Nucleus accumbens (tissue), 56 donors: ENCODE data around the gene PUS3.
A peak's percentile ranks its signal among the peaks of the same experiment; 100 is the strongest.

Experiments used
- DNase-seq, 56 donors: peaks; one replicate each; lab custom pipeline; 2025; lab: John Stamatoyannopoulos, UW

The PUS3 gene

DNA sequence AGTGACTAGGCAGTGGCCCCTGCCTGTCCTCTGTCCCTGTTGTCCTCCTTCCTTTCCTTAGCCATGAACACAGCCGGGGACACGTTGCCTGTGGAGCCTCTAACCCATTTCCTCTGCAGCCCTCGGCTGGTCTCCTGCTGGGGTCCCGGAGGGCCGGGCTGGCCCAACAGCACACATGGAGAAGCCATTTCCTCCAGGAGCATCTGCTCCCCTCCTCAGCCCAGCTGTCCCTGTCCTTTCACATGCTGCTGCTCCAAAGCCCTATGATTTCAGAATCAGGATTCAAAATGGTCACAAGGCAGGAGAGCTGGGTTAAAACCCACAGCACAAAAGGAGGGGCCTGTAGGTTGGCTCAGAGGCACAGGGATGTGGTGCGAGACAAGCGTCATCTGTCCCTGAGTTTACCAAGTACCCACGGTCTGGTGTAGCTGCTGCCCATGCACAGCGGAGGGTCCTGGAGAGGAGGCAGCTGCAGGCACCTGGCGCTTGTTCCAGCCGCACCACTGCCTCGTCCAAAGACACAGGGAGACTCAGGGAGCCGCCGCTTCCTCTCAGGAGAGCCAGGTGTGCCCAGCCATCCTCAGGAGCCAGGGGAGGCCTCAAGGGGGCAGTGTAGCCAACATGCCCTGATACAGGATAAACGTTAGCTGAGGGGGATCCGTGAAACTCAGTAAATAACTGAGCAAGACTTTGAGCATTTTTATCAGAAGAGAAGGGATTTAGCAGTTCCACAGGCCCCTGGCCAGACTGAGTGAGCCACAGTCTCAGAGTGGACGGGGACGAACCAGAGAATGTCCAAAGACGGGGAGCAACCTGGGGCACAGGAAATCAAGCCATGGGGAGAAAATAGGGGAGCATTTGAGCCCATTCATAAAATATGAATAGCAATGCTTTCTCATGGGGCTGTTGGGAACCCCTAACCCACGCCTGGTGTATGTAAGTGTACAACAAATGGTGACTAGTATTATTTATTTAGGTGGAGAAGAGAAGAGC lies 38.9 kb upstream of the PUS3 start:
- DNase-seq = peak in 21 of 56 donors; percentile 5 to 66 (median 17)

DNA sequence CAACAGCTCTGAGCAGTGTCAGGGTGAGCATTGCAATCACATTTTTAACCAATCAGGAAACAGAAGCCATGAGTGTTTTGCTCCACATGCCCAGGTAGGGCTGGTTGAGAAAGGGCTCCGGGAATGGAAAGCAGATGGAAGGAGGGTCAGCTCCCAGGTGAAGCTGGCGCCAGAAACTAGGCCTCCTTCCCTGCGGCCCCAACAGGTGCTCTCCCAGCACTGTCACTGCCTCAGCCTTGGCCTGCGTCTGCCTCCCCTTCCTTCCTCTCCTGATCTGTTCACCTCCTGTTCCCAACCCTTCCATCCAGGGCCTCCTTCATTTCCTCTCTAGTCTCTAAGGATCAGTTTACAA lies 38.2 kb upstream of the PUS3 start:
- DNase-seq = no peak

DNA sequence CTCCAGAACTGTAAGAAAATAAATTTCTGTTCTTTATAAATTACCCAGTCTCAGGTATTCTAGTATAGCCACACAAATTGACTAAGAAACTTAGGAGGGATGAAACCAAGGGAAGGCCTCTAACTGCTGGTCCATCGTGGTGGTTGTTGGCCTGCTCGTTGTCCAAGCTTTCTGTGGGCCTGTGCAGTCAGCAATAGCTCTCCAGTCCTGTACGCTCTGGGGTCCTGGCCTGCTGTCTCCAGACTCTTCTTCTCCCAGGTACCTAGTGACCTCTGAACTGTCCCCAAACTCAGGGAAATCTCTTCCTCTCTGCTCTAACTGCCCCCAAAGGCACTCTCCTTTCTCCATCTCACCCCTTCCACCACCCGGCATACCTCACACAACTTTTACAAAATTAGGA lies 37.1 kb upstream of the PUS3 start:
- DNase-seq = no peak

DNA sequence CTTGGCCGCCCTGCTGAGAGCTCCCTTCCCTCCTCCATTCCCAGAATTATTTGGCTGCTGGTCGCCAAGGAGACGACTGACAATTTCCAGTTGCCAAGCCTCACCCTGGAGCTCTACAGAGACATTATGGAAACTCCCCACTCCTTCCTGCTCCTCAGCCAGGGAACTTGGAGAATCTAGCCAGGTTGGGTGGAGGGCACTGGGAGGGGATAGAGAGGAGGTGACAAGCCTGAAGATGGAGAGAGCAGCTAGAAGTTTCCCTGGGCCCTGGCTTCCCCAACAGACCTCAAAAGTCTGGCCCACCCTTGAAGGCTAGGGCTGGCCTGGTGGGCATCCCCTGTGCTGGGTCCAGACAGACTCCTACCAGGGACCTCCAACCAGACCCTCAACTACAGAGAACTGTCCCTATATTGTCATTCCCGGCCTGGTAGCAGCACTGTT lies 36.1 kb upstream of the PUS3 start:
- peak in 27 of 56 donors; percentile 7 to 62 (median 29) for DNase-seq

DNA sequence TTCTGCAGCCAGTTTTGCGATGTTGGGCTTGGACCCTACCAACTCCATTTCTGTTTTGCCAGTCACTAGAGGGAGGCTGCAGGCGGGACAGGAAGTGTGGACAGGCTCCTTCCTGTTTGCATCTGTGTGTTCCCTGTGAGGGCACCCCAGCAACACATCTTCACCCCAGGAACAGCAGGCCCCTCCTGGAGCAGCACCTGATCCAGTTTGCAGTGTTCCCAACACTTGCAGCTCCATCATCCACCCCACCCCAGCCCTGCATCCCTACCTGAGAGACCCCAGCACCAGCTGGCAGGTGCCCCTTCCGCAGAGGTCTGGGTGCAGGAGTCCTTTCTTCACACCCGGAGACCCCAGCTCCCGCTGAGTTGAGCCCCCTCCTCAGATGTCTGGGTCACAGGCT lies 35.4 kb upstream of the PUS3 start:
- no peak for DNase-seq

DNA sequence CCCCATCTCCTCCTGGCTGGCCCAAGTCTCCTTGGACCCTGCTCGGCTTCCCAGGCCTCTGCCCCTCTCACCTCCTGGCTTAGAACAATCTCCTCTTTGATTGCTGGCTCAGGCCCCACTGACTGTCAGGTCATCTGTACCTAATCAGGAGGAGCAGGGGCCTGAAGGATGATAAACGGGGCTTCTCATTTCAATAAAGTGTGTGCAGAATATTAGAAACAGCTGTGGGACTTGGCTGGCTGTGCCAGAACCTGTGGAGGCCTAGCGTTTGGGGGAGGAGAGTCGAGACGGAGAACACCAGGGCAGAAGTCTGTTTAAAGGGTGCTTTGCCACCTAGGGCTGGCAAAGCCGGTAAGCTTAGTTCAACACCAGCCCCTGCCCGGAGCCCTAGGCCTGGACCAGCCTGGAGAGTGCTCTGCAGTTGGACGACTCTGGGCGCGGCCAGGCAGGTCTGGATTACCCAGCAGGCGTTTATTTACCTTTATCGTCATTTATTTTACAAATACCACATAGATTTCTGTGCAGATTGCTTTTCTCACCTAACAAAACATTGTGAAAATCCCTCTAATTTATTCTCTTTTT lies 32.7 kb upstream of the PUS3 start:
- DNase-seq = no peak

DNA sequence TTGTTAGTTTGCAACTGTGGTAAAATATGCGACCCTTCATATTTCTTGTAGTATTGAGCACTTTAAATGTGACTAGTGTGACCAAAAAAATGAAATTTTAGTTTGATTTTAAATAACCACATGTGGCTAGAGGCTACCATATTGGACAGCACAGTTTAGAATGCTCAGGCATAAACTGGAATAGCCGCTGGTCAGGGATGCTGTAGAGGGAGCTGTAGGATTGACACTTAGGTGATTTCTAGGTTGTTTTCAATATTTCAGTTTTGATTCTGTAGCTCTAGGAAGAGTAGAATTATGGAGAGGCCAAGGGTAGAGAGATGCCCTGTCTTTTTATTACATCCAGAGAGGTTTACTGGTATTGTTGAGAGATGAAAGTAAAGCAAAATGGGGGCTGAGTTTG lies 32.0 kb upstream of the PUS3 start:
- DNase-seq = no peak

DNA sequence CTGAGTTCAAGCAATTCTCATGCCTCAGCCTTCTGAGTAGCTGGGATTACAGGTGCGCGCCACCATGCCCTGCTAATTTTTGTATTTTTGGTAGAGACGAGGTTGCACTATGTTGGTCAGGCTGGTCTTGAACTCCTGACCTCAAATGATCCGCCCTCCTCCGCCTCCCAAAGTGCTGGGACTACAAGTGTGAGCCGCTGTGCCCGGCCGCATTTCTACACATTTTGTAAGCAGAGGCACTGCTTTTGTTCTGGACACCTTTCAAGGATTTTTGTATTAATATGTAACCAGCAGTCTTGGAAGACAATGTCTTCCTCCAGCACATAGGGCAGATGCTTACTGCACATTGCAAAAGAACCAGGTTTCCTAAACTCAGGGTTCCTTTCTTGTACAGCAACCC lies 31.5 kb upstream of the PUS3 start:
- no peak for DNase-seq

DNA sequence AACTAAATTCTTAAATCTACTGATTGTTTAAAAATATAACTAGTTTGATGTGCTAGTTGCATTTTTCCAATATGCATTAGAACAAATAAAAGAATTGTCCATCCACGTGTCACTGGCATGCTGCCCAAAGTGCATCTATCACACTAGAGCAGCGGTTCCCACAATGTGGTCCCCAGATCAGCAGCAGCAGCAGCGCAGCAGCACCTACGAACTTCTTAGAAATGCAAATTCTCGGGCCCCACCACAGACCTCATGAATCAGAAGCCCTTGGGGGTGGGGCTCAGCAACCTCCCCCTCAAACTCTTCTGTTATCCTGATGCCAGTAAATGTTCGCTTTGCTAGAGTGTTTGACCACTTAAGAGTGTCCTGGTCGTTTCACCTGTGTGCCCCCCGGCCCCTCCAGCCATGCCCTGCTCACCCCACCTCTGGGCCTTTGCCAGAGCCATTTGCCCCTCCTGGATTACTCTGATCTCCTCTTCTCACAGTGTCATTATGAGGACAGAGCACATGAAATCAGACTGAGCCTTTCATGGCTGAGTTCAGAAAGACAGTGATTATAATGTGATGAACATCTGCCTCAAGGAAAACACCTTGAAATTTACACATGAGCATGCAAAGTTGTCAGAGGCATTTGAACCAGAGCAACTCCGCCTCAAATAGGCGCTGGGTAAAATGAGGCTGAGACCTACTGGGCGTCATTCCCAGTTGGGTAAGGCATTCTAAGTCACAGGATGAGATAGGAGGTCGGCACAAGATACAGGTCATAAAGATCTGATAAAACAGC lies 30.2 kb upstream of the PUS3 start:
- DNase-seq = peak in 4 of 56 donors; percentile 16 to 25 (median 20)

DNA sequence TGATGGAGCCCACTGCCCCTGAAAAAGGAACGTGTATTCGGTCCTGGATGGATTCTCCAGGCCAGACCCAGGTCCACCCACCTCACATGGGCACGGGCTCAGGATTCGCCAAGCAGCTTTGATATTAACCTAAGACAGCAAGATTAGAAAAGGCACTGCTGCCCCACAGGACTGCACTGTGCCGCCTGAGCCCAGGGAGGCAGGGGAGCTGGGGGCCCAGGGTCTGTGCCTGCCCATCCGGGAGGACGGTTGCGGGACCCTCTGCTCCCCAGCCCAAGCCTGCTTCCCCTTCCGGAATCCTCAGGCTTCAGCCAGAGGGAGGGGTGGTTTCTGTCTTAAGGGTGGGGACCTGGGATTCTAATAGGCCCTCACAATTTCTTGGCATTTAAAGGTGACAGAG lies 29.3 kb upstream of the PUS3 start:
- no peak for DNase-seq

DNA sequence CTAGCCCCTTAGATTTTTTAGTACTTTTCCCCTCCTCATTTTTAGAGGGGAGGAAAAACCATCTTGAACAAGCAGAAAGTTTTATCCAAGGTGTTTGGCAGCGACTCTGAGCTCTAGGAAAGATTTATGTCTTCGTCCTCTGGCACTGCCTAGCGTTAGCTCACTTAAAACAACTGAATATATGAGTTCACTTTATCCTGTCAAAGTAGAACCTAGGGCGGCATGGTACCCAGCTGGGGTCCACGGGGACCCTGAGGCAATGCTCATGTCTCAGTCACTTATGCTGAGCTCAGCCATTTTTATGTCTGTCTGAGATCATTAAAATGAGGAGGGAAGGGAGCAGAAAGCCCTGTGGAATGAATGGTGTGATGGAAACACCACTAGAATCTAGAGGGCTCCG lies 28.7 kb upstream of the PUS3 start:
- no peak for DNase-seq

DNA sequence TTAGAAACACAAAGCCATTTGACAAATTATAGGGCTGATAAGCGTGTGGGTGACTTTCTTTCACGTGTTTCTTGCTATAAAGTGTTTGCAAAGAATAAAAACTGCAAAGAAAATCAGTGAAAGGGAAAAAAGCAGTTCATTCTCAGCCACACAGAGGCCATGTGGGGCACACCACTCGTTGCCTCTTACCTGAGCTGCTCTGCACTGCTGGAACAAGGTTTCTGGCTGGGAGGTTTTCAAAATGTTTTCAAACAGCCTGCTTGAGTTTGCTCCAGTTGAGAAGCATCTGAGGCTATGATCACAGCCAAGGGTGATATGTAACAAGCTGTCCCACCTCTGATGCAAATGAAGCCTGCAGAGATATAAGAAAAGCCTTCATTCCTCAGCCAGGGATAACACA lies 28.1 kb upstream of the PUS3 start:
- no peak for DNase-seq

DNA sequence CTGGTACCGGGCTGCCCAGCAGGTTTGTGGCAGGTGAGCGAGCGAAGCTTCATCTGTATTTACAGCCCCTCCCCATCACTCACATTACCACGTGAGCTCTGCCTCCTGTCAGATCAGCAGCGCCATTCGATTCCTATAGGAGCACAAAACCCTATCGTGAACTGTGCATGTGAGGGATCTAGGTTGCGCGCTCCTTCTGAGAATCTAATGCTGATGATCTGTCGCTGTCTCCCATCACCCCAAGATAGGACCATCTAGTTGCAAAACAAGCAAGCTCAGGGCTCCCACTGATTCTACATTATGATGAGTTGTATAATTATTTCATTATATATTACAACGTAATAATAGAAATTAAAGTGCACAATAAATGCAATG lies 27.1 kb upstream of the PUS3 start:
- no peak for DNase-seq

DNA sequence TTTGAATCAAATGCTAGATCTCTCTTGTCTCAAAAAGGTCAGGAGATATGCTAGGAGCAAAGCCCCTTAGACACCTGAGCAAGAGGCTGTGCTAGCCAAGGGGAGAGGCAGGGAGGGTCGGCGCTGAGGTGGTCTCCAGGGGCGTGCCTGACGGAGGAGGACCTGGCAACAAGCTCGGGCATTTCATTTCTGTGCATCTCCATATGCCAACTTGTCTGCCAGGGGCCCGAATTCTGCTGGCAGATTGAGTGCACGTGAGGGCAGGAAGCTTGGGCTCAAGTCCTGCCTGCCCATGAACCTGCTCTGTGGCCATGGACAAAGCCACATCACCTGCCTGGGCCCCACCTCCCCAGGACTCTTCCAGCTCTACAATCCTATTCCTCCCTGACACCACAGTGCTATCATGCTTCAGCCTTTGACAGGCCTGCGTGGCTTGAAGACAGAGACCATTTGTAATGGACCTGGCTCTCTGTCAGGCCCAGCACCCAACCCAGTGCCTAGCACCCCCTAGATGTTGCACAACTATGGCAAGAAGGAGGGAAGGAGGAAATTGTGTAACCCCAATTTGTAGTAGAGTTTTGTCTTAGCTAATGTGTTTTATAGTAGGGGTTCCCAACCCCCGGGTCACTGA lies 26.6 kb upstream of the PUS3 start:
- DNase-seq = peak in 4 of 56 donors; percentile 8 to 41 (median 26)

DNA sequence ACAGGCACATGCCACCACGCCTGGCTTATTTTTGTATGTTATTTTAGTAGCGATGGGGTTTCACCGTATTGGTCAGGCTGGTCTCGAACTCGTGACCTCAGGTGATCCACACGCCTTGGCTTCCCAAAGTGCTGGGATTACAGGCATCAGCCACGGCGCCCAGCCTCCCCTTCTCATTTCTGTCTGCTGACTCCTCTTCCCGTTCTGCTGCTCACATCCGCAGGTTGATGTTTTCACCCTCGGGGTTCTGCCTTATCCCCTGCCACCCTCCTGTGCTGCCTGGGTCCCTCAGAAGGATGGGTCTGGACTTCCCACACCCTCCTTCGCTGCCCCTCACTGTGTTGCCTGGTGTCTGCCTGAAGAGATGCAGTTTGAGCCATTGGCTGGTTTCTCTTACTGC lies 23.7 kb upstream of the PUS3 start:
- no peak for DNase-seq

DNA sequence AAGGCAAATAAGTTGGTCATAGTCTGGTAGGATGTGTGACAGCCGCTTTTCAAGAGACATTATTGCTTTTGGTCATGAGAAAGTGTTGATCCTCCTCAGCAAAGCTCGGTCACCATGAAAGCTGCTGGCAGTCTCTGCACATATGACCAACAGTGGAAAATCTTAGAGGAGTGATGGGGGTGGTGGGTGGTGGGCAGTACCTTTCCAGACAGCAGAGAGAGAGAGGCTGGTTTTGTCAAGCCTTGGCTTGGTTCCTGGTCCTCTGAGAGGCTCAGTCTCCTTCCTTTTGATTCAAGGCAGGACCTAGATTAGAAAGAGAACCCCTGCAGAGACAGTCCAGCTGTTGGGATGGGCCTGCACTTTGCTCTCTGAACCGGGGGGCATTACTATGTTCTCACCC lies 22.8 kb upstream of the PUS3 start:
- DNase-seq = no peak

DNA sequence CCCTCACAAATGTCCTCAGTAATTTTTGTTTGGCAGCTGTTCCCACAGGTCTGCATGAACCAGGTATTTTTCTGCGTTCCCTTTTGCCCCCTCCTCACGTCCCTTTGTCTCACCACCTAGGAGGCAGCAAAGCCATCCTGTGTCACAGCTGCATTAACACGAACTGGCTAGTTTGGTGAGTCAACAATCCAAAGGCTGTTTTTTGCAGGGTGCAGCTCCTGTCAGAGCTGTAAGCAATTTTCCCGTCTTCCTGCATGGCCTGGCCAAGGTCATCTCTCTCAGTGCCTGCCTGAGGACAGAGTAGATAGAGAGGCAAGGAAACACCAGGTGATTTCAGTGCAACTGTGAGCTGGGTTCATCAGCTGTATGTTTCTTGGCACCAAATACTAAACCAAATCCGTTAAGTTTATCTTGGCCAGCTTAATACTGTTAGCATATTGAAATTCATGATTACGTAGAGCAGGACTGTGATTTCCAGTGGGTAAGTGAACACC lies 22.3 kb upstream of the PUS3 start:
- no peak for DNase-seq

DNA sequence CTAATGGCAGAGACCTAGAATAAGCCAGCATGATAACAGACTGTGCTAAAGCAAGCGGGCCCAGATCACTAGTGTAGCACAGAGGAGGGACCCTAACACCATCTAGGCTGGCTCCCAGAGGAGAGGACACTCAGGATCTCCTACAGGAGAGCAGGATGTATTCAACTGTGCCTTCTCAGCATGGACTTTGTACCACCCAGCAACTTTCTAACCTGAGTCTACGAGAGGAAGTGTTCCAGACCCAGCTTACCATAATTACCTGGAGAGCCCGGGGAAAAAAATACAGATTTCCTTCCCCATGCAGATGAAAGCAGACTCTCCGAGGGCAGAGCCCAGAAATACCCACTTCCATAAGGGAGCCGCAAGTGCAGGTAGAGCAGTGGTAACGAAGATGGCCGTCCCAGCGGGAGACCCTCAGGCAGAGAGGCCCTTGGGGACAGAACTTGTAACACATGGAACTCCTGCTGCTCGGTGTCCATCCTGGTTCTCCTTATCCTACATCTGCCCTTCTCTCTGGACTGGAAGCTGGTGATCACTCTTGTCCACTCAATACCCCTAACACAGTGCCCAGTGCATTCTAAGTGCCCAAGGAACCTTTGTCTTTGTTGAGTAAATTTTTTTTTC lies 21.5 kb upstream of the PUS3 start:
- DNase-seq = no peak

DNA sequence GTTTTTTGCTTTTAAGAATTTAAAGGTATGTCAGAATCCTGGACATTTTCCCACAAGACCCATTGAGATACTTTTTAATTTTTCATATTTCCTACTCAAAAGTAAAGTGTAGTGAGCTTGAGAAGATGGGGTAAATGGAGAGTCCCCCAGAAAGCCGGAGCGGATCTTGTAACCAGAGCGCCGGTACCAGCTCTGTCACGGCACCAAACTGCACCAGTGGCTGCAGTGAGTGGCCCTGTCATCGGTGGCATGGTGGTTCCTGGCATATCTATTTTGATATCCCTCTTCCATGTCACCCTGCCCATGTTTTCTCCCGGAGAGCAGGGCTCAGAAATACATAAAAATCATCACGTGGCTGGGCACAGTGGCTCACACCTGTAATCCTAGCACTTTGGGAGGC lies 20.6 kb upstream of the PUS3 start:
- DNase-seq = no peak

DNA sequence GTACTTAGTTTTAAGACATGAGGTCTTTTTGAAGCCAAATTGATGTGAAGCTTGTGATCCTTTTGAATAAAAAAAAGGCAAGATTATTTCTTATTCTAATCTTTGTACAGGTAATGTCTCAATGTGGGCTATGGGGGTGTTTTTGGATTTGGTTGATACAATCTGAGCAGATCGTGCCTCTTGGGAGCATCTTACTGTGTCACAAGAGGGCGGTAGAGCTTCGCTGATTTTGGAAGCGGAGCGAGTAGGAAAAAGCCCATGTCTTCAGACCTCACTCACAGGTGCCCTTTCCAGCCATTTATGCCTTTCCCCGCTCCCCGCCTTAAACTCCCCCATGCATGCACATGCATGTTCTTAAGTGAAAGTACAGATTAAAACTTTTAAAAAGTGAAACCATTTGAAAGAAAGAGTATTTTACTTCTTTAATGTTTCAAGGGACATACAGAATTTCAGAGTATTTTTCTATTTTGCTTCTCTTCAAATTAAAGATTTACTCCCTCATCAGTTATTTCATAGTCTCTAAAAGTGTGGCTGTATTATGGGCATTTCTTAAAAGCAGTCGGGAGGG lies 20.1 kb upstream of the PUS3 start:
- peak in 39 of 56 donors; percentile 5 to 83 (median 37) for DNase-seq
